Suprapubic skin (tissue), 3 donors: ENCODE data around the gene NTHL1.

Experiments used
- POLR2A ChIP-seq, 2 donors: fragments of 450-650 bp; IDR thresholded peaks; one replicate each; pipeline ENCODE4 v1.6.1; 2017; ENCODE audit warnings: antibody characterized with exemption in 2 of 2, mild to moderate bottlenecking in 2 of 2, moderate library complexity in 2 of 2
- TF ChIP-seq, protein P1 (sequence below), 2 donors: fragments of 200-600 bp in 1 of 2; fragments of 450-650 bp in 1 of 2; sonication (generic) in 1 of 2; IDR thresholded peaks; one replicate each; pipeline ENCODE4 v1.5.1; 2016 to 2019; ENCODE audit warnings: antibody characterized with exemption in 2 of 2, mild to moderate bottlenecking in 1 of 2, moderate library complexity in 1 of 2

DNA sequence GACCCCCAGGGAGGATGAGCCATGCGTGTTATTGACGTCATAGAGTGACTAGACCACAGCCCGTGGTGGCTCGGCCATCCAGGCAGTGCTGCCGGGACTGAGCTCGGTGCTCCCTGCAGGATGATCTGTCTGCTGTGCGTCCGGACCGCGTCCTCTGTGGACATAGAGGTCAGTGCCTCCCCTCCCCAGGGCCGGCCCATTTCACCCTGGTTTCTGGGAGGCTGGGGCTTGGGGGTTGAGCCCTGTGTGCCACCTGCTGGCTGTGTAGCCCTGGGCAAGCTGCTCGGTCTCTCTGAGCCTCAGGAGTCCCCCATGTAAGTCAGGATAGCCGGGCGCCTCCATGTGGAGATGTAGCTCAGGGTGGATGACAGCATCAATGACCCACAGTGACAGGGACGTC lies 8.4 kb upstream of the NTHL1 start:
- TF ChIP-seq POLR2A (IDR thresholded peaks at IDR 0.05): no peak
- TF ChIP-seq, protein P1, sequence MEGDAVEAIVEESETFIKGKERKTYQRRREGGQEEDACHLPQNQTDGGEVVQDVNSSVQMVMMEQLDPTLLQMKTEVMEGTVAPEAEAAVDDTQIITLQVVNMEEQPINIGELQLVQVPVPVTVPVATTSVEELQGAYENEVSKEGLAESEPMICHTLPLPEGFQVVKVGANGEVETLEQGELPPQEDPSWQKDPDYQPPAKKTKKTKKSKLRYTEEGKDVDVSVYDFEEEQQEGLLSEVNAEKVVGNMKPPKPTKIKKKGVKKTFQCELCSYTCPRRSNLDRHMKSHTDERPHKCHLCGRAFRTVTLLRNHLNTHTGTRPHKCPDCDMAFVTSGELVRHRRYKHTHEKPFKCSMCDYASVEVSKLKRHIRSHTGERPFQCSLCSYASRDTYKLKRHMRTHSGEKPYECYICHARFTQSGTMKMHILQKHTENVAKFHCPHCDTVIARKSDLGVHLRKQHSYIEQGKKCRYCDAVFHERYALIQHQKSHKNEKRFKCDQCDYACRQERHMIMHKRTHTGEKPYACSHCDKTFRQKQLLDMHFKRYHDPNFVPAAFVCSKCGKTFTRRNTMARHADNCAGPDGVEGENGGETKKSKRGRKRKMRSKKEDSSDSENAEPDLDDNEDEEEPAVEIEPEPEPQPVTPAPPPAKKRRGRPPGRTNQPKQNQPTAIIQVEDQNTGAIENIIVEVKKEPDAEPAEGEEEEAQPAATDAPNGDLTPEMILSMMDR (IDR thresholded peaks at IDR 0.05): no peak
